Right lobe of liver (tissue), 6 donors: ENCODE results near the gene FADS2. TPM values are rescaled to one million over a fixed set of nuclear protein-coding genes. Genes with fewer than 3 reads are reported as not detected.
A peak's percentile ranks its signal among the peaks of the same experiment; 100 is the strongest.

Experiments
- ATAC-seq, 4 donors: fragments of 200-7000 bp; cut with Tn5 transposase; one replicate each; pipeline ENCODE4 v1.9.1; 2020; ENCODE audit warnings: mild to moderate bottlenecking in 4 of 4, moderate library complexity in 4 of 4
- DNase-seq, 3 donors: peaks; one replicate each; pipeline ENCODE4 v3.0.0-alpha.2; 2020
- H3K27ac ChIP-seq, 3 donors: fragments of 200-600 bp; one replicate each; pipeline ENCODE4 v1.8.0; 2022
- H3K27me3 ChIP-seq, 2 donors: fragments of 200-600 bp; one replicate each; pipeline ENCODE4 v1.8.0; 2022
- H3K36me3 ChIP-seq, 4 donors: fragments of 200-600 bp; sonication (generic) in 1 of 4; one replicate each; pipeline versions ENCODE4 v1.5.1 to v1.8.0; 2017 to 2022; ENCODE audit warnings: control low read depth in 1 of 4
- H3K4me1 ChIP-seq, 4 donors: fragments of 200-600 bp; sonication (generic) in 1 of 4; one replicate each; pipeline versions ENCODE4 v1.5.1 to v1.8.0; 2017 to 2022; ENCODE audit warnings: control low read depth in 1 of 4
- H3K4me3 ChIP-seq, 3 donors: fragments of 200-600 bp; one replicate each; pipeline ENCODE4 v1.8.0; 2022
- H3K9me3 ChIP-seq, 4 donors: fragments of 200-600 bp; sonication (generic) in 1 of 4; one replicate each; pipeline versions ENCODE4 v1.5.1 to v1.8.0; 2017 to 2022; ENCODE audit warnings: control low read depth in 1 of 4
- POLR2A ChIP-seq: fragments of 450-650 bp; IDR thresholded peaks from one replicate; pipeline ENCODE4 v1.6.1; 2017; ENCODE audit warnings: antibody characterized with exemption, mild to moderate bottlenecking
- WGBS: methylation state at CpG from one replicate; pipeline ENCODE4 v1.1.6; 2018; ENCODE audit warnings: low coverage, low lambda C conversion rate; ENCODE audit not compliant: insufficient coverage; ENCODE audit errors: missing lambda C conversion rate; 5-methylcytosine and 5-hydroxymethylcytosine counted together
- intact Hi-C, 2 donors: fragments of 100-400 bp; cut with DNase I; formaldehyde crosslinking; loops; one replicate each; pipeline versions ENCODE4 v1.11.2 to v1.14.1; 2022
- total RNA-seq, 6 experiments: library from RNA; depleted of rRNA in 2 of 6; stranded (reverse); fragments of >200 nt in 2 of 6; fragmentation: NEBNext Ultra II Directional in 3 of 6; extraction: Animal tissue kit (Norgen Biotek cat#: 25700) in 3 of 6; gene quantifications; one replicate each; pipeline versions ENCODE4 v1.1.0 to v1.2.4, GENCODE V29; 2016 to 2023
- TF ChIP-seq, protein P1 (sequence below), 4 donors: fragments of 200-600 bp in 3 of 4; fragments of 450-650 bp in 1 of 4; IDR thresholded peaks; one replicate each; pipeline versions ENCODE4 v1.5.1 to v1.8.0; 2016 to 2022; ENCODE audit warnings: antibody characterized with exemption in 4 of 4, mild to moderate bottlenecking in 2 of 4
- donor health status: DM: no; HTN: yes; CAD: no.
- donor health status: DM: no; HTN: no; CAD: no.
- donor health status: DM: no; HTN: no; CAD: no.
- donor health status: DM: no; HTN: yes; CAD: no.
- donor health status: DM: no; HTN: yes; CAD: no.

FADS2 gene
- total RNA-seq, 6 experiments from 2014 or later, result 4.2 to 166 (median 110) TPM

DNA sequence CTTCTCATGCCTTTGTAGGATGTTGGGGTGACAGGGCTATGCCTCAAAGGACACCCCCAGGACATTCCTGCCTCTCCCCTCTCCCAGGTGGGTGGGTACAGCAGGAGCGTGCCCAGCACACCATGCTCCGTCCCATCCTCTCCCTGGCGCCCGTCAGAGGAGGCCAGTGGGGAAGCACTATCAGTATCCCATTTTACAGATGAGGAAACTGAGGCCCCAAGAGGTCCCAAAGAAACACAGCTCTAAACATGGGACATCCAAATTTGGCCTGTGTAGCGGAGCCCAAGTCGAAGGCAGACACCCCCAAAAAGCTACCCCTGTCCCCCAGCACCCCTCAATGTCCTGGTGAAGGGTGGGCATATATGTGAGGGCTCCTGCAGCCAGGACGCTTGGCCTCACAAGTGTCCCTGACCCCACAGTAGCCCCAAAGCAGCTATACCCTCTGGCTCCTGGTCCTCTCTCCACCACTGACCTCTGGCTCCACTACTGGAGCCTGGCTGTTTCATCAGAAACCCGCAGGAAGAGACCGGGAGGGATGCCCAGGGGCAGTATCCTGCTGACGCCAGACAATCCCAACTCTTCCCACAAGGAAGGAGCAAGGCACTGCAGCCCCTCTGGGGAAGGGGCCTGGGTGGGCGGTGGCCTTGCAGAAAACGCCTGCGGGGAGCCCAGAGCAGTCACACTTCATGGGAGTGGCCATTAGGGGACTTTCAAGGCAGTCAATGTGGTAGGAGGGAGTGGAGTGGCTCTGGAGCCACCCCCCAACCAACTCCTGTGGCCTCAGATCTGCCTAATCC lies 57.9 kb downstream of the FADS2 start:
- DNase-seq, result no peak
- no peak overlapping the region for H3K27ac ChIP-seq
- no peak overlapping the region for H3K4me3 ChIP-seq
- ATAC-seq, result no peak
- H3K4me1 ChIP-seq, result peaks cover 0 to 8% (median 2%) of the 10 kb centered on the region in 4 donors
- intact Hi-C loops, result loop anchor here in 1 of 2 donors (10.0 kb wide), 1 partner anchor 81 kb away; no protein-coding TSS in a partner anchor
- H3K36me3 ChIP-seq, result no peaks in the 10 kb centered on the region
- no peaks in the 10 kb centered on the region for H3K9me3 ChIP-seq
- H3K27me3 ChIP-seq, result no peaks in the 10 kb centered on the region
- no CpG with 5 or more reads among the region's 13 CpGs for WGBS
- no peak for TF ChIP-seq POLR2A
- TF ChIP-seq, protein P1, sequence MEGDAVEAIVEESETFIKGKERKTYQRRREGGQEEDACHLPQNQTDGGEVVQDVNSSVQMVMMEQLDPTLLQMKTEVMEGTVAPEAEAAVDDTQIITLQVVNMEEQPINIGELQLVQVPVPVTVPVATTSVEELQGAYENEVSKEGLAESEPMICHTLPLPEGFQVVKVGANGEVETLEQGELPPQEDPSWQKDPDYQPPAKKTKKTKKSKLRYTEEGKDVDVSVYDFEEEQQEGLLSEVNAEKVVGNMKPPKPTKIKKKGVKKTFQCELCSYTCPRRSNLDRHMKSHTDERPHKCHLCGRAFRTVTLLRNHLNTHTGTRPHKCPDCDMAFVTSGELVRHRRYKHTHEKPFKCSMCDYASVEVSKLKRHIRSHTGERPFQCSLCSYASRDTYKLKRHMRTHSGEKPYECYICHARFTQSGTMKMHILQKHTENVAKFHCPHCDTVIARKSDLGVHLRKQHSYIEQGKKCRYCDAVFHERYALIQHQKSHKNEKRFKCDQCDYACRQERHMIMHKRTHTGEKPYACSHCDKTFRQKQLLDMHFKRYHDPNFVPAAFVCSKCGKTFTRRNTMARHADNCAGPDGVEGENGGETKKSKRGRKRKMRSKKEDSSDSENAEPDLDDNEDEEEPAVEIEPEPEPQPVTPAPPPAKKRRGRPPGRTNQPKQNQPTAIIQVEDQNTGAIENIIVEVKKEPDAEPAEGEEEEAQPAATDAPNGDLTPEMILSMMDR (IDR thresholded peaks at IDR 0.05), result no peak

DNA sequence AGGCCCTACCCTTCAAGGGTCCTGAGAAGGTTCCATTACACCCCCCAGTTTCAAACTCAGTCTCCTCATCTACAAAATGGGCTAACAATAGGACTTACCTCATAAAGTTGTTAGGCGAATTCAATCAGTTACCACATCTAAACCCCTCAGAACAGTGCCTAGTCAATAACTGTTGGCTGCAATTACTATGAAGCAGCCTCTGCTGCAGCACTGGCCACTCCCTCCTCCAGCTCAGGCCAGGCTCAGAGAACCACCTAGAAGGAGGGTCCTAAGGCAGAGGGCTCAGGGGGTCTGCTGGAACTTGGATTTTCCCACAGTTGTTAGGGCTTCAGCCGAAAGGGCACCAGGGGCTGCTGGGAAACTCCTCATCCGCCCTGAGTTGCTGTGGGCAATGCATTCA lies 58.5 kb downstream of the FADS2 start:
- H3K36me3 ChIP-seq, result no peaks in the 10 kb centered on the region
- no peak overlapping the region for H3K27ac ChIP-seq
- WGBS, result 83% methylated on average over 1 of the region's 3 CpGs
- peaks cover 0 to 8% (median 2%) of the 10 kb centered on the region in 4 donors for H3K4me1 ChIP-seq
- H3K27me3 ChIP-seq, result no peaks in the 10 kb centered on the region
- TF ChIP-seq, protein P1 (IDR thresholded peaks at IDR 0.05), result no peak
- TF ChIP-seq POLR2A, result no peak
- intact Hi-C loops, result loop anchor here in 1 of 2 donors (10.0 kb wide), 1 partner anchor 82 kb away; no protein-coding TSS in a partner anchor
- no peaks in the 10 kb centered on the region for H3K9me3 ChIP-seq
- no peak overlapping the region for H3K4me3 ChIP-seq
- ATAC-seq (no peak), DNase-seq (no peak)

DNA sequence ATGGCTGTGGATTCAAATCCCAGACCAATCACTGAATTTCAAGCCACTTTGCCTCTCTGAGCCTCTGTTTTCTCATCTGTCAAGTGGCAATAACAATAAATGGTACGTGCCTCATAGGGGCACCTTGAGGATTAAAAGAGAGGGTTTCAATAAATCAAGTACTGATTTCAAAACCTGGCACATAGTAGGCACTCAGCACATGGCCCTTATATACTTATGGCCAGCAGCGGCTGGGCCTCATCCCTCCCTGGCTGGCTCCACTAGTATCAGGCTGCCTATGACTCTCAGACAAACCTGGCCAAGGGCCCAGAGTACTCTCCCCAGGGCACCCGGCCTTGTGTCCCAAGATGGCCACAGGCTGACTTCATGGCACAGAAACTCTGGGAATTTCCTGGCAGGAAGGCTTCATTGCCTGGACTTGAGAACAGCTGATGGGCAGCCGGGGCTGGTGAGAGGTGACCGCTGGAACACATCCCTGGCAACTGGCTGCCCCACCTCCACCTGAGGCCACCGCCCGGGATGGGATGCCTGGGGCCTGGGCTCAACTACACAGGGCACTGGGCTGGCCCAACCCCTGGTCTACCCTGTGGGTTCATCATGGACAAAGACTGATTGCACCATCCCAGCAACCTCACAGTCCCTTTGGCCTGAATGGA lies 59.9 kb downstream of the FADS2 start:
- ATAC-seq (peak in 2 of 4 donors; percentile 7 to 47), DNase-seq (peak in 1 of 3 donors; percentile 64)
- H3K9me3 ChIP-seq, result no peaks in the 10 kb centered on the region
- peaks cover 0 to 8% (median 2%) of the 10 kb centered on the region in 4 donors for H3K4me1 ChIP-seq
- no peak overlapping the region for H3K27ac ChIP-seq
- no peak overlapping the region for H3K4me3 ChIP-seq
- H3K36me3 ChIP-seq, result no peaks in the 10 kb centered on the region
- TF ChIP-seq, protein P1 (IDR thresholded peaks at IDR 0.05), result no peak
- TF ChIP-seq POLR2A, result no peak
- no peaks in the 10 kb centered on the region for H3K27me3 ChIP-seq
- WGBS, result 37% methylated on average over 5 of the region's 7 CpGs
- intact Hi-C loops, result loop anchor here in 1 of 2 donors (10.0 kb wide), 1 partner anchor 83 kb away; no protein-coding TSS in a partner anchor

DNA sequence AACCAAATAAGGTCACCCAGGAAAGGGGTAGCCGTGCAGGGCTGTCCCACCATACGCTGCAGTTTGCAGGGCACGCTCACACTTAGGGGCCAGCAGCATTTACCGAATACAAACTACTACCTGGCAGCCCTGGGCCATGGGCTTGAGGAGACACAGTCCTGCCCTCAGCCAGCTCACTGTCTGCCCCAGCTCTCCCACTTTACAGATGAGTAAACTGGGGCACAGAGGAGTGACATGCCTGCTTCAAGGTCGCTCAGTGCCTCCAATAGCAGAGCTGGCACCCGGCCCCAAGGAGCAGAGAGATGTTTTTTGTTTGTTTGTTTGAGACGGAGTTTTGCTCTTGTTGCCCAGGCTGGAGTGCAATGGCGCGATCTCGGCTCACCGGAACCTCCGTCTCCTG lies 60.5 kb downstream of the FADS2 start:
- no peaks in the 10 kb centered on the region for H3K9me3 ChIP-seq
- H3K36me3 ChIP-seq, result no peaks in the 10 kb centered on the region
- intact Hi-C loops, result loop anchor here in 1 of 2 donors (10.0 kb wide), 1 partner anchor 84 kb away; no protein-coding TSS in a partner anchor
- no peak overlapping the region for H3K27ac ChIP-seq
- H3K27me3 ChIP-seq, result no peaks in the 10 kb centered on the region
- WGBS, result 96% methylated on average over 8 of the region's 12 CpGs
- peaks cover 0 to 8% (median 2%) of the 10 kb centered on the region in 4 donors for H3K4me1 ChIP-seq
- DNase-seq (no peak), ATAC-seq (no peak)
- TF ChIP-seq POLR2A, result no peak
- TF ChIP-seq, protein P1 (IDR thresholded peaks at IDR 0.05), result no peak
- H3K4me3 ChIP-seq, result no peak overlapping the region
